Spleen (tissue), 7 donors: ENCODE results near the gene APBB2.

Source experiments
- POLR2A ChIP-seq, 3 donors: fragments of 450-650 bp; IDR thresholded peaks; one replicate each; pipeline ENCODE4 v1.5.1; 2017; ENCODE audit warnings: antibody characterized with exemption in 3 of 3, mild to moderate bottlenecking in 1 of 3
- POLR2AphosphoS5 ChIP-seq, 3 donors: sonication (generic); formaldehyde crosslinking; IDR thresholded peaks; one replicate each; pipeline ENCODE4 v1.5.1; 2017; ENCODE audit warnings: antibody characterized with exemption in 3 of 3
- TF ChIP-seq, protein P1 (sequence below), 11 experiments: fragments of 200-600 bp in 7 of 11; fragments of 450-650 bp in 4 of 11; sonication (generic) in 4 of 11; IDR thresholded peaks in 8 of 11; conservative IDR thresholded peaks in 3 of 11; 1 replicate in 7 of 11; 2 replicates in 4 of 11; pipeline versions ENCODE4 v1.4.0 to v1.8.0; 2016 to 2021; ENCODE audit warnings: antibody characterized with exemption in 11 of 11, inconsistent platforms in 4 of 11, mild to moderate bottlenecking in 1 of 11
- donor health status: DM: no; HTN: no; CAD: no; lungs with moderate emphysema.
- donor health status: DM: no; HTN: no; CAD: no.
- donor health status: DM: no; HTN: no; CAD: no.

- TF ChIP-seq, protein P1, sequence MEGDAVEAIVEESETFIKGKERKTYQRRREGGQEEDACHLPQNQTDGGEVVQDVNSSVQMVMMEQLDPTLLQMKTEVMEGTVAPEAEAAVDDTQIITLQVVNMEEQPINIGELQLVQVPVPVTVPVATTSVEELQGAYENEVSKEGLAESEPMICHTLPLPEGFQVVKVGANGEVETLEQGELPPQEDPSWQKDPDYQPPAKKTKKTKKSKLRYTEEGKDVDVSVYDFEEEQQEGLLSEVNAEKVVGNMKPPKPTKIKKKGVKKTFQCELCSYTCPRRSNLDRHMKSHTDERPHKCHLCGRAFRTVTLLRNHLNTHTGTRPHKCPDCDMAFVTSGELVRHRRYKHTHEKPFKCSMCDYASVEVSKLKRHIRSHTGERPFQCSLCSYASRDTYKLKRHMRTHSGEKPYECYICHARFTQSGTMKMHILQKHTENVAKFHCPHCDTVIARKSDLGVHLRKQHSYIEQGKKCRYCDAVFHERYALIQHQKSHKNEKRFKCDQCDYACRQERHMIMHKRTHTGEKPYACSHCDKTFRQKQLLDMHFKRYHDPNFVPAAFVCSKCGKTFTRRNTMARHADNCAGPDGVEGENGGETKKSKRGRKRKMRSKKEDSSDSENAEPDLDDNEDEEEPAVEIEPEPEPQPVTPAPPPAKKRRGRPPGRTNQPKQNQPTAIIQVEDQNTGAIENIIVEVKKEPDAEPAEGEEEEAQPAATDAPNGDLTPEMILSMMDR (IDR thresholded peaks at IDR 0.05 in 8 of 11, conservative IDR thresholded peaks at IDR 0.05 in 3 of 11), result no peak
- TF ChIP-seq POLR2AphosphoS5 (IDR thresholded peaks at IDR 0.05), result no peak
- TF ChIP-seq POLR2A (IDR thresholded peaks at IDR 0.05), result no peak
Measured at GRCh38 chr4:41135801-41136200, 78.5 kb downstream of the APBB2 start.
